CD4-positive, alpha-beta T cell treated with Interleukin-17A for 1 hour (primary cell): ENCODE results near the gene TMEM9B.

ENCODE experiments used
- DNase-seq: peaks from one replicate; pipeline ENCODE4 v3.0.0-alpha.2; 2020

The TMEM9B gene

DNA sequence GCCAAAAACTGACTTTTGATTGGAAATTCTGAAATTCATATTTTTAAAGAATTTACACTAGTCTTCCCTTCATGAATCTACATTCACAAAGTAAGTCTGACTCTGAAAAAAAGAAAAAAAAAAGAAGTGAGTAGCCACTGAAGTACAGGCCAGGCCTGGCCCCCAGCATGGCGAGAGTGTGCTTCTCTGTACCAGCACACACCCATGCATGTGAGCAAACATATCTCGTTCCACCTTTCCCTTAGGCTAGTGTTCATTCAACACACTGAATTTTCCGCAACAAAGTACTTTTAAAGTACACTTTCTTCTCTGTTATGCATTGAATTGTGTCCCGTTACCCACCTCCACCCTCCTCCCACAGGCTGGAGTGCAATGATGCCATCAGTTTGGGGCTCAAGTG lies 36.0 kb downstream of the TMEM9B start:
- DNase-seq = no peak

GRCh38 chr11:8927233-8927632 lies 37.0 kb downstream of the TMEM9B start:
- no peak for DNase-seq

DNA sequence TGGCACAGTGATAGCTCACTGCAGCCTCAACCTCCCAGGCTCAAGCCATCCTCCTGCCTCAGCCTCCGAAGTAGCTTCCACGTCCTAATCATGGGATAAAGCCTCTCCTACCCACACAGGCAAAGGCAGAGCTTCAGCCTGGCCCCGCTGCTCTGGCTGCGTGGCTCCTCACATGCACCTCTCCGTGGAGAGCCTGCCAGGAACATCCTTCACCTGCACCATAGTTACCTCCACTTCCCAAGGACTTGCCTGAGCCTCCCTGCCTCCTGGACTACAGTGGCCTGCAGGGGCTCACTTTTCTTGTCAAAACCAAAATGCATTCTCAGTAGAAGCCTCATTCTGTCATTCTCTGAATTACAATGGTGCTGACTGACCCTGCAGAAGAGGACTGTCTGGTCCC lies 38.0 kb downstream of the TMEM9B start:
- DNase-seq = no peak

DNA sequence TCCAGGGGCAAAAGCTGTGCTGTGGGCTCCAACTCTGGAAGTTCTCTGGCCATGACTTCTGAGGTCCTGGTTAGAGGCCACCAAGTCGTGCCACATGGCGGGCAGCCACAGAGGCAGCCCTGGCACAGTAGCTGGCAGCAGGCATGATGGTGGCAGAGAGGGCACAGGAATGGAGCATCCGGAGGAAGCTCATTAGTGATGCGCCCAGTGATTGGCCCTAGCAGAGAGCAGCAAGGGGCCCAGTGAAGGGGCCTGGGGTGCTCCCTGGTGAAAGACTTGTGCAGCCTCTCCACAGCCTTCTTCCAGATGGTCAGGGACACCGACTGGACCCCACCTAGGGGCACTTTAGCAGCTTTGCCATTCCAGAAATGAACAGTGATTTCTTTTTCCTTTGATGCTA lies 38.5 kb downstream of the TMEM9B start:
- no peak for DNase-seq

GRCh38 chr11:8922691-8923090 lies 41.6 kb downstream of the TMEM9B start:
- DNase-seq = no peak

DNA sequence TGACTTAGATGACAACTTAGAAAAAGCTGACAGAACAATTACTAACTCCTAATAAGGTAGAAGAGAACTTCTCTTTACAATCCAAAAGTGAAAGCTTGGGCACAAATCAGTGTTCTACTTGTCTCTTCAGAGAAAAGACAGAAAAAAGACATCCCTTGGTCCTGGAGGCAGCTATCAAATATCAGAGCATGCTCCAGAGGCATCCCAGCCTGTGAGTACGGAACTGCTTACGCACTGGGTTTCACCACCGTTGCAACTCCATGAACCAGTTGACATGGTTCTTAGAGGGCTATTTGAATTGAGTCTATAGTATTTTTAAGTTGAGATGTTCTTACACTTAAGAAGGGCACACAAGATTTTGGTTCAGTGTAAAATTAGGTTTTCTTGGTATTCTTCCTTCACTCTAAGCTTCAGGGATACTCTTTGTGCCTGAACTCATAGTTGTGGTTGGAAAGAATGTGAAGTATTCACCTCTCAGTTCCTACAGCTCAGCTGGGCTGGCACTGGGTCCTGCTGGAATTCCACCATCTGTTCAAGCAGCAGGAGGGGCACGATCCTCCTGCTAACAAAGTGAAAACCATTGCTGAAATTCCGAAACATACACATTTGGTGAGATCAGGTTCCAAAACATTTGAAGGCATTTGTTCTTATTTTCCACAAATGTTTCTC lies 47.0 kb downstream of the TMEM9B start:
- no peak for DNase-seq

DNA sequence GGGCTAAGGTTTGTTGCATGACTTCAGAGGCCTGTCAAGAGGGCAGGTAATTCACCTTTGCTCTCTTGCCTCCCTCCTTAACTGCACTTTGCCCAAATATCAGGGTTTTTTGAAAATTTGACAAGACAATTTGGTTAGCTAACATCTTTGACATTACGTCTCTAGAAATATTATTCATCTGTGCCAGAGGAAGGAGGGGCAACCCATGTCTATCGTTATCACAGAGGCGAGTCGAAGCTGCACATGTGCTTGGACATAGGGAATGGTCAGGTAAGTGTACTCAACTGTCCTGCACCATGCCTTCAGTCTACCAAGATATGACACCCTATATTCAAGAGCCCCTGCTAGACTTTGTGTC lies 49.6 kb downstream of the TMEM9B start:
- DNase-seq = no peak

- DNase-seq = peak; percentile 60
These were observed 50.1 kb downstream of the TMEM9B start for GRCh38 chr11:8913961-8914660.

GRCh38 chr11:8911029-8911823 lies 53.0 kb downstream of the TMEM9B start, which contains the start of gene AKIP1:
Gene AKIP1 (plus strand): TSS chr11:8911189. CDS start chr11:8911450, 261 bp downstream.
- peak; percentile 86 for DNase-seq

- DNase-seq = no peak
These were observed 53.6 kb downstream of the TMEM9B start for GRCh38 chr11:8910649-8911026.

GRCh38 chr11:8908099-8908498 lies 56.1 kb downstream of the TMEM9B start:
- no peak for DNase-seq

DNA sequence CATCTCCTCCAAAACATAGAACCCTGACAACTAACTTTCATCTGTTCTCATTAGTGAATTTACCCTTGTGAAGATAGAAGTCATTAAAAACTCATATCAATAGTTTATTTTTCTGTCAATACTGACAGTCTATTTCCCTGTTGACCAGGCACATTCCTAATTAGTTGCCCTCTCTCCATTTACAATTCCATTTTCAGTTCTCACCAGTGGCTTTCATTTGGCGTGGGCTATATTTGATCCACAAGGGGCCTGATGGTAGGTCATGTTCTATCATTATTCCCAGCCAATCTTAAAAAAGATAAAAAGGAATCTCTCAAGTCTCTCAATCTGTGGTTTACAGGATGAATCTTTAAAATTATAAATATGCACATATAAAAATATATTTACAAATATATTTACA lies 57.1 kb downstream of the TMEM9B start:
- no peak for DNase-seq

DNA sequence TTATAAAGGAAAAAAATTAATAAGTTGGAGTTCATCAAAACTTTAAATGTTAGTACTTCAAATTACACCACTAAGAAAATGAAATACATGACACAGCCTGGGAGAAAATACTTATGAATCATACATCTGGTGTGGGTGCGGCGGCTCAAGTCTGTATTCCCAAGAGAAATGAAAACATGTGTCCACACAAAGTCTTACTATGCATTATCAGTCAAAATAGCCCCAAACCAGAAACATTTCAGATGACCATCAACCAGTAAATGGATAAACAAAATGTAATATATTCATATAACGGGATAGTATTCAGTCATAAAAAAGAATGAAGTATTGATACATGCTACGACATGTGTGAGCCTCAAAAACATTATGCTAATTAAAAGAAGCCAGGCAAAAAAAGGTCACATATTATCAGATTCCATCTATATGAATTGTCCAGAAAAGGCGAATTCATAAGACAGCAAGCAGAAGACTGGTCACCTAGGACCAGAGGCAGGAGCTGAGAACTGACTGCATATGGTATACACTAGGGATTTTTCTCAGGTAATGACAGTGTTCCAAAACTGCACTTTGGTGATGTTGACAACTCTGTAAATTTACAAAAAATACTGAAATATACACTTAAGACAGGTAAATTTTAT lies 58.6 kb downstream of the TMEM9B start:
- DNase-seq = no peak

DNA sequence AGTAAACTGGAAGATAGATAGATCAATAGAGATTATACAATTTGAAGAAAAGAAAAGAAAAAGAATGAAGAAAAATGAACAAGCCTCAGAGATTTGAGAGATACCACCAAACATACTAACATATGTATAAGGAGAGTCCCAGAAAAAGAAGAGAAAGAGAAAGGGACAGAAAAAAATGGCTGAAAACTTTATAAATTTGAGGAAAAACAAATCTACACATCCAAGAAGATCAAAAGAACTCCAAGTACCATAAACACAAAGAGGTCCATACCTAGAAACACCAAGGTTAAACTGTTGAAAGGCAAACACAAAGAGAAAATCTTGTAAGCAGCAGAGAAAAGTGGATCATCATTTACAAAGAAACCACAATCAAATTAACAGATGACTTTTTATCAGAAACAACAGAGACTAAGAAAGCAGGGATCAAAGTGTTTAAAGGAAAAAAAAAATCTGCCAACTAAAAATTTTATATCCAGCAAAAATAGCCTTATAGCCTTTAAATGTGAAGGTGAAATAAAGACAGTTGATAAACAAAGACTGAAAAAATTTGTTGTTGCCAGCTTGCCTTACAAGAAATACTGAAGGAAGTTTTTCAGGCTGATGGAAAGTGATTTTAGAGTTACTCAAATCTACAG lies 65.0 kb downstream of the TMEM9B start:
- DNase-seq = no peak
